A549 (cell line): ENCODE results near the gene PKDCC.

ENCODE experiments used
- CHD4 ChIP-seq: fragments of 200-600 bp; sonication (generic); IDR thresholded peaks from 2 replicates; pipeline ENCODE4 v1.6.1; 2016; ENCODE audit warnings: antibody characterized with exemption, mild to moderate bottlenecking, borderline replicate concordance
- EHMT2 ChIP-seq: fragments of 200-600 bp; sonication (generic); IDR thresholded peaks from 2 replicates; pipeline ENCODE4 v1.6.1; 2016; ENCODE audit warnings: antibody characterized with exemption, low read depth, mild to moderate bottlenecking, moderate library complexity
- EP300 ChIP-seq, 2 experiments: fragments of >200 bp; sonication (Bioruptor Twin); formaldehyde crosslinking; IDR thresholded peaks; 2 replicates in 1 of 2; 3 replicates in 1 of 2; pipeline ENCODE4 v1.6.1; 2016 to 2017
- ESRRA ChIP-seq: fragments of 150-350 bp; IDR thresholded peaks from 2 replicates; pipeline ENCODE4 v1.6.1; 2014; ENCODE audit warnings: mild to moderate bottlenecking, low read length, borderline replicate concordance
- HDAC2 ChIP-seq: fragments of 200-600 bp; sonication (generic); IDR thresholded peaks from 2 replicates; pipeline ENCODE4 v1.6.1; 2016
- MAZ ChIP-seq: fragments of 150-350 bp; IDR thresholded peaks from 2 replicates; pipeline ENCODE4 v1.6.1; 2014; ENCODE audit warnings: antibody characterized with exemption, low read depth, low read length, borderline replicate concordance
- POLR2A ChIP-seq: IDR thresholded peaks from 2 replicates; pipeline ENCODE4 v1.6.1; 2012; ENCODE audit warnings: mild to moderate bottlenecking, low read length
- RNF2 ChIP-seq: fragments of 200-600 bp; sonication (generic); IDR thresholded peaks from 2 replicates; pipeline ENCODE4 v1.6.1; 2016; ENCODE audit warnings: low read depth, mild to moderate bottlenecking, antibody characterized with exemption, moderate library complexity, borderline replicate concordance
- TF ChIP-seq, protein P1 (sequence below): IDR thresholded peaks from 2 replicates; pipeline ENCODE4 v1.6.1; 2012; ENCODE audit warnings: low read depth, borderline replicate concordance
- TF ChIP-seq, protein P2 (sequence below): fragments of >200 bp; sonication (Bioruptor Twin); formaldehyde crosslinking; IDR thresholded peaks from 3 replicates; pipeline ENCODE4 v1.5.1; 2016
- TF ChIP-seq, protein P3 (sequence below): IDR thresholded peaks from 2 replicates; pipeline ENCODE4 v1.6.1; 2012

- TF ChIP-seq, protein P1, sequence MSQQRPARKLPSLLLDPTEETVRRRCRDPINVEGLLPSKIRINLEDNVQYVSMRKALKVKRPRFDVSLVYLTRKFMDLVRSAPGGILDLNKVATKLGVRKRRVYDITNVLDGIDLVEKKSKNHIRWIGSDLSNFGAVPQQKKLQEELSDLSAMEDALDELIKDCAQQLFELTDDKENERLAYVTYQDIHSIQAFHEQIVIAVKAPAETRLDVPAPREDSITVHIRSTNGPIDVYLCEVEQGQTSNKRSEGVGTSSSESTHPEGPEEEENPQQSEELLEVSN, result no peak
- TF ChIP-seq, protein P2, sequence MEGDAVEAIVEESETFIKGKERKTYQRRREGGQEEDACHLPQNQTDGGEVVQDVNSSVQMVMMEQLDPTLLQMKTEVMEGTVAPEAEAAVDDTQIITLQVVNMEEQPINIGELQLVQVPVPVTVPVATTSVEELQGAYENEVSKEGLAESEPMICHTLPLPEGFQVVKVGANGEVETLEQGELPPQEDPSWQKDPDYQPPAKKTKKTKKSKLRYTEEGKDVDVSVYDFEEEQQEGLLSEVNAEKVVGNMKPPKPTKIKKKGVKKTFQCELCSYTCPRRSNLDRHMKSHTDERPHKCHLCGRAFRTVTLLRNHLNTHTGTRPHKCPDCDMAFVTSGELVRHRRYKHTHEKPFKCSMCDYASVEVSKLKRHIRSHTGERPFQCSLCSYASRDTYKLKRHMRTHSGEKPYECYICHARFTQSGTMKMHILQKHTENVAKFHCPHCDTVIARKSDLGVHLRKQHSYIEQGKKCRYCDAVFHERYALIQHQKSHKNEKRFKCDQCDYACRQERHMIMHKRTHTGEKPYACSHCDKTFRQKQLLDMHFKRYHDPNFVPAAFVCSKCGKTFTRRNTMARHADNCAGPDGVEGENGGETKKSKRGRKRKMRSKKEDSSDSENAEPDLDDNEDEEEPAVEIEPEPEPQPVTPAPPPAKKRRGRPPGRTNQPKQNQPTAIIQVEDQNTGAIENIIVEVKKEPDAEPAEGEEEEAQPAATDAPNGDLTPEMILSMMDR, result no peak
- TF ChIP-seq EHMT2 (no peak), POLR2A (no peak), HDAC2 (no peak), EP300 (IDR thresholded peaks at IDR 0.05) (no peak), ESRRA (no peak), RNF2 (no peak), MAZ (no peak), CHD4 (no peak)
- TF ChIP-seq, protein P3, sequence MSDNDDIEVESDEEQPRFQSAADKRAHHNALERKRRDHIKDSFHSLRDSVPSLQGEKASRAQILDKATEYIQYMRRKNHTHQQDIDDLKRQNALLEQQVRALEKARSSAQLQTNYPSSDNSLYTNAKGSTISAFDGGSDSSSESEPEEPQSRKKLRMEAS, result no peak
Observed at GRCh38 chr2:42053791-42054701, 6.2 kb downstream of the PKDCC start.
